ENCODE measurements around the gene IRS2.

The IRS2 gene

DNA sequence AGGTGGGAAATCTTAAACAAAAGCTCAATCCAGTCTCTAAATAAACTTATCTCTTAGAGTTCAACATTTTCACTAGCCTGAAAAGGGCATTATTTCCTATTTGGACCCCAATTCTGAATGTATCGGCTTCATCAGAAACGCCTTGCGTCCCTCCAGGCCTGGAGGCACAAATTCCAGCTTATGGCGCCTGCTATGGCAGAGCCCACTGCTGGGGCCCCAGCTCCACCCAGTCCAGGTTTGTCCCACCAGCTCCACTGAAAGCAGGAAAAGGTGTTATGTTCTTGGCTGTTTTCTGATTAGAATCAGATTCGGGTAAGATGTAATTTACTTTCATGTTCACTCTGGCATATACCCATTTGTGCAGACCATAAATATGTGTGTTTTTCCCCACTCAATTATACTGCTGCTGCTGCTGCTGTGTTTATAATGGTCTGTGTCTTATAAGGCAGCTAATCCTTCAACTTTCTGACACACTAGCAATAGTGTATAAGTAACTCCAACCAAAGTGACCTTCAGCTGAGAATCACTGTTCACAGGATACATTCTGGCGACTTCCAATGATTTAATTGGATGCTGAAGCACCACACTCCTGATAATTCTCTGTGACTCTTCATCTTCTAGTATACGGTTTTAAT is 6.4 kb downstream of the IRS2 start:
- DNase-seq, result no peak

DNA sequence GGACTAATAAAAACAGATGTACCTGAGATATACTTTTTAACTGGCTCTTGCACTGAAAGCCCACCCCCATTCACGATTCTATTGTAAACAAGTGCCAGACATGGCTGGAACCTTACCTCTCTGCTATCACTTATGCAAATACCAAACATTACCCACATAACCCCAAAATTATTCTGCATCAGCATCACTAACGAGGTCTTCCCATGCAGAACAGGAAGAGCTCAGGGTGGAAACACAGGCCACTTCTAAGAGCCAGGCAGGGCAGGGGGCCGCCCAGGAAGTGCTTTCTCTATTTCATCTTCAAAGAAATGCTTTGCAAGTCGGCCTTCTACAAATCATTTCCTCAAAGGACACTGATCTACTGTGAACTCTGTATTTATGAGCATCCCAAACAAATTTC is 7.3 kb downstream of the IRS2 start:
- no peak for DNase-seq

DNA sequence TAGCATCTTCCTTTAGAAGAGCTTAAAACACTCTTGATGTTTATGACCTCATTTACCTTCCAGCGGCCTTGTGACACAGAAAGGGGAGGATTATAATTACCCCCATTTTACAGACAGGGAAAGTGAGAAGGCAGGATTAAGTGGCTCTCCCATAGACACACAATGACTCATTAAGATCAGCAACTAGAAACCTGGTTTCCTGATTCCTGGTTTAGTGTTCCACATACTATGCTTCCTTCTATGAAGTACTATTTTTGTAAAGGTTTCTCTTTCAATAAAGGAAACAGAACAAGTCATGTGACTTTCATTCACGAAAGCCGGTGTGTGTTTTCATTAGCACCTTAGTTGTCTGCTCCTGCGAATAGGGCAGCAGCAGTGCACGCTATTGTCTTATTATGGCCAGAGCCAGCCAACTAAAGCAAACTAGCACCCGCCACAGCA is 8.3 kb downstream of the IRS2 start:
- DNase-seq, result peak; percentile 36

DNA sequence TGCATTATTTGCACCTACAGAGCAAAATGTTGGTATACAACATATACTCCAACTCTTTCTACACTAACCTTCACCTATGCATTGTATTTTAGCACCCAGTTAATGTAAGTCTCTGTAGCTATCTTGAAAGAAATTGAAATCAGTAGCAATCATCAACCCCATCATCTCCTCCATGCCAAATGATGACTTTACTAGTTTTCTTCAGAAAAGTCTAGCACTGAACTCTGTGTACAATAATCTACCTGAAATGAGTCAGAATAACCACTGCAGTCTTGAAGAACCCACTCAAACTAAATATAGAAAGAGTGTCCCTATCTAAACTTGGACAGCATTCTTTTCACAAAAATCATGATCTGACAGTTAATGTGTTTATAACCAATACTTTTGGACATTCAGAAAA is 9.8 kb downstream of the IRS2 start:
- DNase-seq, result no peak

DNA sequence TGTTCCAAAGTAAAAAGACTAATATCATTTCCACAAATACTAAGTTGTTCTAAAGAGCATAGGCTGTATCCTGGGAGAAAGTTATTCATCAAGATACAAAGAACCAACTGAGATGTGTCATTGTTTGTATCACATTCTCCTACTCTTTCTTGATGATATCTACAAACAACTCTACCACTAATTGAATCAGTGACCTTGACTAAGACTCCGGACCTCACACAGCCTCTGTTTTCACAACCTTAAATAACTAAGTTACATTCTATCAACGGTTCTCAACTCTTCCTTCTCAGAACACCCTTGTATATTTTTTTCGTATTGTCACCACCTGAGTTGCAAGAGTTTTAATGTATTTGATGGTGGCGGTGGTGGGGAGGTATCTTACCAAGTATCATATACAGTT is 12.6 kb downstream of the IRS2 start:
- DNase-seq, result no peak

DNA sequence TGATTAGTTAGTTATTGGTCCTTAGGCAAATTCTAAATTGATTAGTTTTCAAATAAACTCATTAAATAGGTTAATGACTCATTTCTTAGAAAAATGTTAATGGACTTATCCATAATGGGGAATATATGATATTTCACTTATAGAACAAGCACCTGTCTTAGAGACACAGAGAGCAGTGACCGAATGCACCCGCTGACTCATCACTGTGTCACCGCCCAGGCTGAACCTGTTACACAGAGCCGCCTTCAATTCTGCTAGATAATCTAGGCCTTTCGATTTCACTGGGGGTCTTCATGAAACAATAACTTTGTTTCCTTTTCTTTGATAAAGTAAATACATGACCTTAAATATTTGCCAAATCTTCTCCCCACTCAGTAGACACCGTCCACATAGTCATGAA is 13.1 kb downstream of the IRS2 start:
- no peak for DNase-seq

DNA sequence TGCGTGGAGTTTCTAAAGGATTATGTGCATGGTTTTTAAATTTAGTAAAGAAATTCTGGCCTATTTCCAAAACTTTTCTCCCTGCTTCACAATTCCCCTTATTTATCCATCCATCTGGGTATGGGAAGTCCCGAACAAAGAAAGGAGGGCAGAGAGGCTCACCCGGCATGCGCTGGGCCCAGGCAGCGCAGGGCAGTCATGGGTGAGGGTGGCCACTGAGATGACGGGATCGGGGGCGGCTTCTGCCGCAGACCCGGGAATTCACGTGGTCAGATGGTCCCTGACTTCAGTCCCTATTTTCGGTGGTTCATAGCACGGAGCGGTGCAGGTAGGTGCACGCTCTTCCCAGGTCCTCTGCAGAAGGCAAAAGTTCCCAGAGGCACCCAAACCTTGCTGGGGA is 14.5 kb downstream of the IRS2 start:
- no peak for DNase-seq

DNA sequence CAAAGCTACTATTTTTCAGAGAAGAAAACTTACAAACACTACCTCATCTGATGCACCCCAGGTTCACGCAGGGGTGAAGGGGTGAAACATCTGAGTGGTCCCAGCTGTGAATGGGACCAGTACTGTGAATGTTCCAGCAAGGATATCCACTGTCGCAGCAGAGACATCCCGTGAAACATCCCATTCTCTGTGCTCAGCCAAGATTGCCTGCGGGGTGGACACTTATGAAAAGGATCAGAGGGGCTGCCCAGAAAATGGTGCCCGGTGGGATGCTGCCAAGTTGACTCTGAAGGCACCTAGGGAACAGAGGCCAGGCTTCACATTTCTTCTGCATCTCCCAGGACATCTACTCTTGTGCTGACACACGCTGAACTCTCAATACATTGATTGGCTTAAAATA is 15.9 kb downstream of the IRS2 start:
- no peak for DNase-seq

DNA sequence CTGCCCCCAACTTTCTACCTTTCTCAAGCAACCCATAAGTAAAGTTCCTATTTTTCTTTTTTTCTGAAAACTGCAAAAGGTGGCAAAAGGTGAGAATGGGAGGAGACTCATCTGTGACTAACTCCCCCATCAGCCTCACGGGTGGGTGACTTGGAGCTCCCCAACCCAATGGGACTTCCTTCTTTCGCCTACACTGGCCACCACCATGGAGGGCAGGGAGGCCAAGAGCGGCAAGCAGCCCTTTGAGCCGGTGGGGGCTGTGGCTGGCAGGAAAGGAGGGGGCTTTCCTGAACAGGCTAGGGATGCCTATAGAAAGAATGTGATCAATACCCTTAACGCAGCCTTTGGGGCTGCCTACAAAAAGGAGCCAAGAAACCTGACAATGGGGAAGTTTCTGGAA is 16.5 kb downstream of the IRS2 start:
- DNase-seq, result no peak

DNA sequence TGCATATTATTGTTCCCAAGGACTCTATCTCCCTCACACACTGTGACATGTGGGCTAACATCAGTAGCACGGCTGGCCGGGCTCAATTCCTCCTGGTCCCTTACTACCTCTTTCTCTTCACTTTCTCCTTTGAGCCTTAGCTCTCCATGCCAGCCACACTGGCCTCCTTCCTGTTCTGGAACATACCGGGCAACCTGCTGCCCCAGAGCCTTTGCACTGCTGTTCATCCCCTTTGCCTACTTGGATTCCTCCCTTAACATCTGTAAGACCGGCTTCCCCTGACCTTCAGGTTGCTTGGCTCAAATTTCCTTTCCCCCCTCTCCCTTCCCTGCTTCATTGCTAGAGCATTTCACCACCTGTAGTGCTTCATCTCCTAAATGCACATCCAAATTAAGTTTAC is 17.1 kb downstream of the IRS2 start:
- no peak for DNase-seq

DNA sequence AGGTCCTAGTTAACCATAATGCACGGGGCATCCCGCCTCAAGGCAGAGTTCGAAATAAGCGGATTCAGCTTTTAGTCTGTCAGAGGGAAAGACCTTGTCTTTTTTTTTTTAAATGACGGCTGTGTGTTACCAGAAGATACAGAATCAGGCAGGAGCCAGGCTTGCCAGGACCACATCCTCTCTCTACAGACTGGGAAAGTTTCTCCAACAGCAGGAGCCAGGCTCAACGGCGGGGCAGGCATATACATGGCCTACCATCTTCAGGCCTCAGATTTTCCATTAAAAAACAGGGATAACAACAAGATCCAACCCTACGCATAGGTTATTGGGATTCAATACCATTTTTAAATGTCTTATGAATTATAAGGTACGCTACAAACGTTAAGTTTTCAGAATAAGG is 17.8 kb downstream of the IRS2 start:
- no peak for DNase-seq

DNA sequence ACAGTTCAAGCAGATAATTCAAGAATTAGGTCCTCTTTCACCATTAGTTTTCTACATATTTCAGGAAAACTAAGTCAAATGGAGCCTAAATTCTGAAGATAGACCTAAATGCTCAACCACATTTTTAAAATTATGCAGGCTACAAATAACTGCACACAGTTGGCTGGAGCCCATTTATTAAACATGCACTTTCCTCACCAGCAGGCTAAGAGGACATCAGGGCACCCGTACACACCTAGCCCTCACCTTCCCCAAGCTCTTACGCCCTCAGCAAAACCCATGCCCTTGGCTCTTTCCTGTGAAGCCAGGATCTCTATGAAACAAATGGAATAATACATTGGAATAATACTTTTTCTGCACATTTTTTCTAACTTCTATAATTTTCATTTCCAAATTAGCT is 18.2 kb downstream of the IRS2 start:
- no peak for DNase-seq

DNA sequence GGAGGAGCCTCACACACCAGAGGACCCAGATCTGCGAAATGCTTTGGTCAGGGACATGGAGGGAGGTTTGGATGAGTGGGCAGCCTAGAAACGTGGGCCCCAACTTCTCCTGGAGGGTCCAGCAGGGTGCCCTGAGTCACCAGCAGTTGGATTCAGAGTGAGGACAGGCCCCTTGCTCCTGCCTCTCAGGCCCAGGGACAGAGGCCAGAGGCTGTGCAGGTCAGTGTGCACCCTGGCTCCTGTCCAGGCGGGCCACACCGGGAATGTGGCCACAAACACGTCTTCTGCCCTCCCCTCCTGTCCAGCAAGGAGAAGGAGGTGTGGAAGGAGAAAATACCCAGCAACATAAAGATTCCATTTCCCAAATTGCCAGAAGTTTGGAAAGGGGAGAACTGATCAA is 19.4 kb downstream of the IRS2 start:
- DNase-seq, result no peak

DNA sequence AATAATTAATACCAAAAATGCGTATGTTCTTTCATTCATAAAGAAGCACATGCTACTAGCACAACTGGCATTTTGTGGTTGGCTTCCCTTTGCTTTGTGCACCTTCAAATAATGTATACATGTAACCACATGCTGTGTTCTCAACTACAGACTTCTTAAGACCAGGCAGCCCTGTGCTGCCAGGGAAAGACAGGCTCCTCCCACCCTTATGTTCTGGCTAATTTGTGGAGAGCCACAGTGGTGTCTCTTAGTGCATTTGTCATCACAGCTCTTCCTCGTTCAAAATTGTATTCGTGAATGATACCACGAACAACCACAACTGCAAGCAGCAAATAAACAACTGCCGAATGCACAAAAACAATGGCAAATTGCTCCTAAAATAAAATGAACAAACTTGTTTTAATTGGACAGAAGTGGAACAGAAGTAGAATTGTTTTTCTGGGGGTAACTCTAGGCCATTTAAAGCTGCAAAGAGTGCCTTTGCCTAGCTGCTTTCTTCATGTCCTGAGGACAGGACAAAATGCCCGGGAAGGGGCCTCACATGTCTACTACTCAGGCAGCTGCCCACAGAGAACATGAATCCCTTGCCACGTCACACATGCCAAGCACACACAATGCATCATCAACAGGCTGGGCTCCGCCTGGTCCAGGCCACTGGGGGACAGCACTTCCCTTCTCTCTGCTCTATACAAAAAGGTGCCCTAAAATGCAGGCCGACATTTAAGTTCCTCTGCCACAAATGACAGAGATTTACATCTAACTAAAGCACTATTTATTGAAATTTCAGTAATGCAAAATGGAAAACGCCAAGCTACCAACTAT is 21.7 kb downstream of the IRS2 start:
- peak; percentile 59 for DNase-seq

DNA sequence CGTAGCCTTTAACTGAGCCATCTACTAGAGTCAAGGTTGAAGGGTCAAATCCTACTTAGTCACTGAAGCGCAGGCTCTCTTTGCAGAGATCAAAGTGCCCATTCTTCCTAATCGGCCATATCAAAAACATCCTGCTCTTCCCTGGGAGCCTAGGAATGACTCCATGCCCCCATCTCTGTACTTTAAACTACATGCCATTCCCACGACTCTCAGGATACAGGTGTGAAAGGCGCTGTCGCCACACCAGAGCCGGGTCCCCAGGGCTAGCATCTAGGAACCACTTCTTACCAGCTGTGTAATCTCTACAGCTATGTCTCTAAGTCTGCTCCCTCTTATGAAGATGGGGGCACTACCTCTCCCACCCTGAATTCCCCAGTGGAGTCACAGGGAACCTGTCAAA is 22.3 kb downstream of the IRS2 start:
- no peak for DNase-seq

DNA sequence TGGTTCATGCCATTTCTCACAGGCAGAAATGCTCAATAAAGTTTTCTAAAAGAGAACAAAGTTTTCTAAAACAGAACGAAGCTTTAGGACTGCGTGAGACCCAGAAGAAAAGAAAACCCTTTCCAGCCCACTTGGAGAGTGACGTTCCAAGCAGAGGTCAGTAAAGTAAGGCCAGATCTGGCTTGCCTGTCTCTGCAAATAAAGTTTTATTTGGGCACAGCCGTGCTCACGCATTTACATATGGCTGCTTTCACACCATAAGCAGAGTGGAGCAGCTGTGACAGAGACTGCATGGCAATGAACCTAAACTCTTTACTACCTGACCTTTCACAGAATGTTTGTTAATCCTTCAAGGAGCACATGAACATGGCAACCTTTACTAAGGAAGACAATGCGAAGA is 23.6 kb downstream of the IRS2 start:
- DNase-seq, result no peak

DNA sequence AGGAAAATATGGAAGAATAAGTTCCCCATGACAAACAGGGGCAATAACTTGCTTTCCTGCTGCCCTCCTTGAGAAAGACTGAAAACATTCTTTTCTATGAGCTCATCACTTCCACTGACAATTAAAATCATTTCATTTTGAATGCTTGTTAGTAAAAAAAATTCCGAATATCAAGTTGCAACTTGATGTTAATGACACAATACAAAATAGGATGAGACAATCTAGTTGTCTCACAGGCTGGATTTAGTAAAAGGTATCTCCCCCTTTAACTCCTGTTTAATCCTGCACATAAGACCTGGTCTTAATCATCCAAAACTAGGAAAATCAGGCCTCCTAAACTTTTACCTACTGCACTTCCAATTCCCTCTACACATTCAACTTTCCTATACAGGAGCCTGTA is 24.7 kb downstream of the IRS2 start:
- no peak for DNase-seq

DNA sequence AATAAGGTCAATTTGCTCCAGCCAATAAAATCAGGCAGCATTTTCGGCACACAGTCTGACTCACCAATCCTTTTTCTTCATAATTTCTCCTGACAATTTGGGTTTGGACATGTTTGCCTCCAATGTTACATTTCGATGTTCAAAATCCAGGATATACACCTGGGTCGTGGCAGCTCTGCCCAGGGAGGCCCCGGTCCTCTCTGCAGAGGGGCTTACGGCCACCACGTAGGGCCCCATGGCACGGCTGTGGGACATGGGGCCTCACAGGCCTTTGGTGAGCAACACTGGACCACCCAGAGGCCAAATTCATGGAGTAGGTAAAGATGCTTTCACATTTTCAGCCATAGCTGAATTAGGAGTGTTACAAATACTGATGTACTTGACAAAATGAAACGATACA is 25.4 kb downstream of the IRS2 start:
- DNase-seq, result no peak

DNA sequence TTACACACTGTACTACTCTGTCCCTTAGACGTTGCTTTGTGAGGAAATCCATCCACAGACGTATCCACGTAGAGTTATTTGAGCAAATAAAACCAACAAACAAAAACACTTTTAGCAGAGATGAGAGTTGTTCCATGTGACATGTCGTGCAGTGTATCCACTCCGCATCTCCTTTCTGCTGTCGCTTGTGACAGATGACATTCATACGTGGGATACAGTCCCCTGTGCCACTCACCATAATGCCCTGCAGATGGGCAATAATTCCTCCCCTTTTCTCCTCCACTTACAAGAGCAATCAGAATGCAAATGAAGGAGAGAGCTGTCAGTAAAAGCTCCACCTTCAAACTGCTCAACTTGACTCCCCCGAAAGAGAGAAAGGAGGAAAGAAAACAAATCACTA is 26.0 kb downstream of the IRS2 start:
- DNase-seq, result no peak

DNA sequence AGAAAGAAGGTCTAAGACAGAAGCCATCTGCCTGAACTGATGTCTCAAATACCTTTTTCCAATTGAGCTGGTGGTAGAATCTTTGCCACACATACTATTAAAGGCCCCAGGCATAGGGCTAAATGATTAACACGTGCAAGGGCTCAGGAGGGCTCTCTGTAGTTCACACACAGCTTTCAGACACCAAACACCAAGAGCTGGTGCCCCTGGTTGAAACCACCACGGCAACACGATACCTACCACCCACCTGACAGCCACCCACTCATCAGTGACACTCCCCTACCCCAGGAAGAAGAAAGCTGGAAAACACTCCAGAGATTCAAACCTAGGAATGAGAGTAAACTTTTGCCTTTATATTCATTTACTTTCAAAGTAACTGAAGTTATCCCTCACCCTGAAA is 26.8 kb downstream of the IRS2 start:
- no peak for DNase-seq

DNA sequence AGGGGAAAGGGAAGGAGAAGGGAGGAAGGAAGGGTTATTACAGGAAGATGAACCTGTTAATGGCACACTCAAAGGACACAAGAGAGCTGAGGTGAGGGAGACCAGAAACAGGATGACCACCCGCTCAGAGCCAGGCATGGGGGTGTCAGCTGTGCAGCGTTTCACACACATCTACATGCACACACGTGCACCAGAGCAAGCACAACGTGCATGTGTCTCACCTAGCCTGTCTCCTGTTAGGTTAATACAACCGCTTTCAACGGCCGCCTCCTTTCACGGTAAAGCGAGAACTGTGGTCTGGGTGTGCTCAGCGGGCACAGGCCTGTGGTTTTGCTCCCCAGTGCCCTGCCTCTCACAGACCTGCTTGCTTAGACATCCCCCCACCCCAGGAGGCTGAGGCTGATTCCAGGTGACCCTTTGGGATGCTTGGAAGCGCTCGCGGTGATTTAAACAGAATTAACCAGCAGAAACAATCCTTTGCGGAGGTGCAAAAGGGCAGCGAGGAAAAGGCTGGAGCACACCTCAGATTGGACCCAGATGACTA is 27.4 kb downstream of the IRS2 start:
- no peak for DNase-seq

DNA sequence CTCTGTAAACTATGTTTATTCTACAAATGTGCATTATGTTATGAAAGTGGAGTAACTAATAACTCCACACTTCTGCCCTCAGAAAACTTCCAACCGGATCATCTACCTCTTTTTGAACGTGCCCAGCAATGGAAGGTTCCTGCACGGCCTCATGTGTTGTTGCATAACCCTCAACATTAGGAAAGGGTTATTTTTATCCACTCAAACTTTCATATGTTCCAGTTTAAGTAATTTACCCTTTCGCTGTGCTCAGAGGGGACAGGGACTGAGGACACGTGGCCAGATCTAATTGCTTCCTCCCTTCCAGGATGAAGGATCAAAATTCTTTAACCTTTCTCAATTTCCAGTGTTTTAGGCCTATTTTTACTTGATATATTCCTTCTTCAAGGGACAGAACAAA is 29.6 kb downstream of the IRS2 start:
- no peak for DNase-seq

DNA sequence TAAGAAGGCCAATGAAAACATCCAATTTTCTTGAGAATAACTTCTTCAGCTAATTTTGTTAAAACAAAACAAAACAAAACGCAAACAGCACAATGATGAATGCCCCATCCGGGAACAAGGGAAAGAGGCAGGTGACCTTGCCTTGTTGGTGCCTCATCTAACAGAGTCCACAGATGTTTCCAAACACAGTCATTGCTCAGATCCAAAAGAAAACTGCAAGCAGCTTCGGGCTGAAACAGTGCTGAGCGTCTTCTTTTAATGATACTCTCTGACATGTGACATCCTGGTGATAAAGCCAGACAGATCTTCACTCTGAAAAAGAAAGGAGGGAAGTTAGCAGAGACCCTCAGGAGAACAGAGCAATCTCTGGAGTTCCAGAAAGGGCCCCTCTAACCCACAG is 30.4 kb downstream of the IRS2 start:
- DNase-seq, result no peak

DNA sequence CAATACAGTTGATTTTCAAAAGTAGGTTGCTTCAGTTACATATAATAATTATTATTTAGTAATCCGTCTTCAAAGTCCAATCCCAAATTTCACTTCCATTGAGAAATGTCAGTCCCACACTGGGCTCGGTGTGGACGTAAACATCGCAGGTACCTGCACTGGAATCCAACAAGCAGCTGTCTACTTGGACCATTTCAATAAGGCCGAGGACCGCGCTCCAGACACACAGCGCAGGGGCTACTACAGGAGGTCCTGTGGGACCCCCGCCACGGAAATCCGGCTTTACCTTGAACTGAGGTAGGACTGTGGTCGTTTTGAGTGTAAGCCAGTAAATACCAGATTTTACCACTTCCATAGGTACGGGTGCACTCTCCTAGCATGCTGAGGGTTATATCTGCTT is 30.8 kb downstream of the IRS2 start:
- DNase-seq, result no peak

All from fibroblast of skin of abdomen (primary cell).